Mucosa of stomach (tissue), 1 donor: ENCODE results near the gene GAREM2.
A peak's percentile ranks its signal among the peaks of the same experiment; 100 is the strongest.

ENCODE experiments used
- H3K27me3 ChIP-seq: one replicate; pipeline ENCODE4 v1.7.0; 2013; ENCODE audit warnings: mild to moderate bottlenecking, low read length; ENCODE audit not compliant: control insufficient read depth, insufficient read depth
- H3K36me3 ChIP-seq: one replicate; pipeline ENCODE4 v1.7.0; 2013; ENCODE audit warnings: low read length; ENCODE audit not compliant: control insufficient read depth, insufficient read depth
- H3K4me1 ChIP-seq: one replicate; pipeline ENCODE4 v1.7.0; 2013; ENCODE audit warnings: mild to moderate bottlenecking, low read length; ENCODE audit not compliant: control insufficient read depth, insufficient read depth
- H3K4me3 ChIP-seq: one replicate; pipeline ENCODE4 v1.7.0; 2013; ENCODE audit warnings: low read length
- H3K9ac ChIP-seq: one replicate; pipeline ENCODE4 v1.7.0; 2013; ENCODE audit warnings: mild to moderate bottlenecking, low read length, moderate library complexity
- H3K9me3 ChIP-seq: one replicate; pipeline ENCODE4 v1.7.0; 2013; ENCODE audit warnings: mild to moderate bottlenecking, low read length, moderate library complexity; ENCODE audit not compliant: control insufficient read depth
- donor health status: Pancreatic carcinoma.

The GAREM2 gene

DNA sequence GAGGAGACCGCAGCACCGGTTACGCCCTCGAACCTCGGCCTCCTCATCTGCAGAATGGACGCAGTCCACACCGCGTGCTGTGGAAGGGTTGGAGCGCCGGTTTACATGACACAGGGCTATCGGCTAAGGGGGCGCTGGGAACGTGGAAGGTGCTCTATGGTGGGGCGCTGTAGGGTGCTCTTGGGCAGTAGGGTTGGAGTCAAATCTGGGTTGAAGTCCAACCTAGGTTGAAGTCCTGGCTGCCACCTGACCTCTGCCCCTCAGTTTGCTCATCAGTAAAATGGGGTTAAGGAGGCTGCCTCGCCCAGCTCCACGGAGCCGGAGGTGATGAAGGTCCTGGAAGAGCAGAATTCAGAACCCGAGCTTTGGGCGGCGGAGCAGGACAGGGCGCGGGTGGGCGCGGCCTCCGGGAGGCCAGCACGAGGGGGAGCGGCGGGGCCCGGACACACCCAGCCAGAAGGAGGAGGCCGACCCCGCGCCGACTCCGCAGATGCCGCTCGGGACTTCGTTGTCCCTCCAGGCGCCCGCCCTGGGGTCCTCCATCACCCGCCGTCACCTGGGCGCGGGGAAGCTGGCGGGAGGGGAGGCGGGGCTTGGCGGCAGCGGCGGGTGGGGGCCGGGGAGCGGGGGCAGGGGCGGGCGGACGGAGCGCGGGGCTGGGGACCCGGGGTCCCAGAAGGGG lies 558 bp upstream of the GAREM2 start:
- Histone ChIP-seq H3K4me3 (no peak overlapping the region), H3K27me3 (peaks cover 37% of the 10 kb centered on the region)

DNA sequence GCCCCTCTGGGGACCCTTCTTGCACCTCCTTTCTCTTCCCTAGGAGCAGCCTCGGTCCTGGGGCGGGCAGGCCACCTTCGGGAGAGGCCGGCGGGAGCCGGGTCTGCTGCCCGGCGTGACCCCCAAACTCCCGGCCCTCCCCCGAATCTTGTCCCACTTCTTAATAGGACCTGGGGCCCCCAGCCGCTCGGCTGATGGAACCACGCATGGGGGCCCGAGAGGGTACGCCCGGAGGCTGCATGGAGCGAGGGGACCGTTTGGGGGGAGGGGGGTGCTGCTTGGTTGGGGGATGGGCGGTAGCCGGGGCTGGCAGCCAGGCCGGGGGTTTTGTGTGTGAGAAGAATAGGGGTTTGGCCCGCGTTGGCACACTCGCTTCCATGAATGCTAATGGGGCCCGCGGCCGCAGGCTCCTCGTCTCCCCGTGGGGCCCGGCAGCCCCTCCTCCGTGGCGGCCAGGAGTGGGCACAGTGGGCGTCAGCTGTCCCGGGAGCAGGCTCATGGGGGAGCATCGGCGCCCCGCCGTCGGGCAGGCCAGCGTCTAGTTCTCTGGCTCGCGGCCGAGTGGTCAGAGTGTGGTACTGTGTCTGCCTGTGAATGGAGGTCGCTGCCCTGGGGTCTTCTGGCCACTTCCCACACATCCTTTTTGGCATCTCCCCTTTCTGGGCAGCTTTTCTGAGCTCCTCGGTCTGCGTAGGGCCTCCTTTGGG lies 1.0 kb downstream of the GAREM2 start:
- H3K4me3 ChIP-seq = no peak overlapping the region
- no peaks in the 10 kb centered on the region for H3K36me3 ChIP-seq
- peaks cover 39% of the 10 kb centered on the region for H3K27me3 ChIP-seq
- H3K9me3 ChIP-seq = no peaks in the 10 kb centered on the region
- no peaks in the 10 kb centered on the region for H3K4me1 ChIP-seq
- no peak overlapping the region for H3K9ac ChIP-seq

More for the DNA sequence above, 558 bp upstream of the GAREM2 start:
- Histone ChIP-seq H3K4me1 (no peaks in the 10 kb centered on the region), H3K36me3 (no peaks in the 10 kb centered on the region), H3K9me3 (no peaks in the 10 kb centered on the region), H3K9ac (no peak overlapping the region)

- Histone ChIP-seq H3K9ac (no peak overlapping the region), H3K9me3 (no peaks in the 10 kb centered on the region), H3K27me3 (peaks cover 46% of the 10 kb centered on the region), H3K4me1 (peaks cover 6% of the 10 kb centered on the region), H3K36me3 (no peaks in the 10 kb centered on the region), H3K4me3 (no peak overlapping the region)
These were observed 2.0 kb downstream of the GAREM2 start for GRCh38 chr2:26174691-26175465.

- no peak overlapping the region for H3K4me3 ChIP-seq
- H3K4me1 ChIP-seq = peaks cover 6% of the 10 kb centered on the region
- H3K9ac ChIP-seq = no peak overlapping the region
- no peaks in the 10 kb centered on the region for H3K9me3 ChIP-seq
- H3K27me3 ChIP-seq = peaks cover 46% of the 10 kb centered on the region
- H3K36me3 ChIP-seq = no peaks in the 10 kb centered on the region
These were observed 2.8 kb downstream of the GAREM2 start for GRCh38 chr2:26175466-26176278.

DNA sequence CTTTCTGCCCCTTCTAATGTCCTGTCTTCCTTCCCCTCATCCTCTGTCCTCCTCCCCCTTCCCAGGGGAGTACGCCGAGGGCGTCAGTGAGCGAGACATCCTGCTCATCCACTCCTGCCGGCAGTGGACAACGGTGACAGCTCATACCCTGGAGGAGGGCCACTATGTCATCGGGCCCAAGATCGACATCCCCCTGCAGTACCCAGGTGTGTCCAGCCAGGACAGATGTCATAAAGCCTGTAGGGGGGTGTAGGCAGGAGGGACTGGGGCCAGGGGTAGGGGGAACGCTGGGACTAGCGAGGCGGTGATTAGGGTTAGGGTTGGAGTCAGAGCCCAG lies 3.4 kb downstream of the GAREM2 start:
- Histone ChIP-seq H3K36me3 (no peaks in the 10 kb centered on the region), H3K9me3 (no peaks in the 10 kb centered on the region), H3K4me1 (peaks cover 6% of the 10 kb centered on the region), H3K9ac (no peak overlapping the region), H3K4me3 (no peak overlapping the region), H3K27me3 (peaks cover 46% of the 10 kb centered on the region)

GRCh38 chr2:26177122-26177521 lies 4.2 kb downstream of the GAREM2 start:
- Histone ChIP-seq H3K36me3 (no peaks in the 10 kb centered on the region), H3K9me3 (no peaks in the 10 kb centered on the region), H3K4me1 (peaks cover 6% of the 10 kb centered on the region), H3K27me3 (peaks cover 44% of the 10 kb centered on the region), H3K4me3 (no peak overlapping the region), H3K9ac (no peak overlapping the region)

- no peak overlapping the region for H3K4me3 ChIP-seq
These were observed 5.4 kb downstream of the GAREM2 start for GRCh38 chr2:26178246-26178645.

GRCh38 chr2:26178746-26179436 lies 6.0 kb downstream of the GAREM2 start:
- Histone ChIP-seq H3K4me3 (no peak overlapping the region), H3K27me3 (peaks cover 32% of the 10 kb centered on the region), H3K9me3 (no peaks in the 10 kb centered on the region), H3K9ac (peak overlapping the region; percentile 1), H3K36me3 (no peaks in the 10 kb centered on the region), H3K4me1 (peaks cover 6% of the 10 kb centered on the region)

More at GRCh38 chr2:26178246-26178645, 5.4 kb downstream of the GAREM2 start:
- Histone ChIP-seq H3K4me1 (peaks cover 6% of the 10 kb centered on the region), H3K9ac (no peak overlapping the region), H3K9me3 (no peaks in the 10 kb centered on the region), H3K36me3 (no peaks in the 10 kb centered on the region), H3K27me3 (peaks cover 38% of the 10 kb centered on the region)

DNA sequence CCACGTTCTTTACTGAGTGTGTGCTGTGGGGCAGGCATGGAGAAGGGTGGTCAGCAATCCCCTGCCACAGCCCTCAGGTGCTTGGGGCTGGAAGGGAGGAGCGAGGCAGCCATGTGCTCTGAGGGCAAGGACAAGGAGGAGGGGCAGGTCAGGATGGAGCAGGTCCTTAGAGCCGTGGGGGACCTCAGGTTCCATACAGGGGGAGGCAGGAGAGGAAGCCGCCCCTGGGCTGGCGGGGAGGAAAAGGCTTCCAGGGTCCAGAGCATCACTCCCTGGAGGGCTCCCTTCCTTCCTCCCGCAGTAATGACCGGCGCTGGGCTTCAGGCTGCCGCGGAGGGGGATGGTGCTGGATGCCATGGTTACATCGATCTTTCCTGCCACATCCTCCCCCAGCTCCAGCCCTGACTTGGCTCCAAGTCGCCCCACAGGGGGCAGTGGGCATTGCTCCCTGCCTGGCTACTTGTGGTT lies 6.6 kb downstream of the GAREM2 start:
- Histone ChIP-seq H3K36me3 (no peaks in the 10 kb centered on the region), H3K9me3 (no peaks in the 10 kb centered on the region), H3K27me3 (peaks cover 26% of the 10 kb centered on the region), H3K9ac (peak overlapping the region; percentile 1), H3K4me1 (peaks cover 6% of the 10 kb centered on the region), H3K4me3 (no peak overlapping the region)

DNA sequence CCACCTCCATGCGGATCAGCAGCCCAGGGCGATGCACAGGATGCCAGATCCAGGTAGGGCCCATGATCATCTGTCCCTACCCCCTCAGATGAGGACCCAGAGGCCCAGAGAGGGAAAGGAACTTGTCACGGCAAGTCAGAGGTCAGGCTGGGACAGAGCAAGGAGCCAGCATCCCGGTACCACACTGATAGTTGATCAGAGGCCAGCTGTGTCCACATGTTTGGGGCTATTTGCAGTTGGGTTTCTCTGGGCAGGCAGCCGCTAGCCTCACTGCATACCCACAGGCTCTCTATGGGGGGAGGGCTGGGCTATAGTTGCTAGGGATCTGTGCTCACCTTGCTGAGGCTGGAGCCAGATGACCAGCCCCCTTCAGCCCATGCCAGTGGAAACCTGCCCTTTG lies 9.6 kb downstream of the GAREM2 start:
- Histone ChIP-seq H3K9me3 (no peaks in the 10 kb centered on the region), H3K36me3 (no peaks in the 10 kb centered on the region), H3K4me3 (no peak overlapping the region), H3K4me1 (peaks cover 20% of the 10 kb centered on the region), H3K9ac (no peak overlapping the region), H3K27me3 (peaks cover 15% of the 10 kb centered on the region)

DNA sequence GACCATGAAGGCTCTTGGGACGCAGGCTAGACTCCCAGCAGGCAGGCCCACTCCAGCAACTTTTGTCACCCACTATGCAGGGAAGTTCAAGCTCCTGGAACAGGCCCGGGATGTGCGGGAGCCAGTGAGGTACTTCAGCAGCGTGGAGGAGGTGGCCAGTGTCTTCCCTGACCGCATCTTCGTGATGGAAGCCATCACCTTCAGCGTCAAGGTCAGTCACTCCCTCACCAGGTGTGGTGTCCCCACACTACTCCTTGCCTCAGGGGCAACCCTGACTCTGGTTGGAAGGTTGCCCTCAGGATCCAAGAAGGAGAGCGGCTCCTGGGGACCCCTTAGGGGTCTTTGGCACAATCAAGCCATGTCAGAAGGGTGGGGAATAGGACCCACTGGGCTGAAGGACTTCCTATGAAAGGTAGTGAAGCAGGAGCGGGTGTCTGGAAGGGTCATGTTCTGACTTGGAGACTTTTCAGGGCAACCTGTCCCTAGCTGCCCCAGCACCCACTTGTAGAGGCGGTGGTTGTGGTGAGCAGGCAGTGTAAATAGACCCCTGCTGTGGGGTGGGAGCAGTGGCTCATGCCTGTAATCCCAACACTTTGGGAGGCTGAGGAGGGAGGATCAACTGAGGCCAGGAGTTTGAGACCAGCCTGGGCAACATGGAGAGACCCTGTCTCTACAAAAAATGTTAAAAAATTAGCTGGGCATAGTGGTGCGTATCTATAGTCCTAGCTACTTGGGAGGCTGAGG lies 10.2 kb downstream of the GAREM2 start:
- Histone ChIP-seq H3K4me3 (no peak overlapping the region), H3K36me3 (no peaks in the 10 kb centered on the region), H3K9me3 (no peaks in the 10 kb centered on the region), H3K4me1 (peaks cover 20% of the 10 kb centered on the region), H3K27me3 (peaks cover 14% of the 10 kb centered on the region), H3K9ac (no peak overlapping the region)
